Liver (tissue), 9 donors: Measurements from ENCODE around the gene CBFA2T2. TPM values are rescaled to one million over a fixed set of nuclear protein-coding genes. Genes with fewer than 3 reads are reported as not detected.

Source experiments
- DNase-seq: peaks from one replicate; pipeline ENCODE4 v3.0.0-alpha.2; 2017; ENCODE audit warnings: low spot score
- H3K27ac ChIP-seq, 2 donors: one replicate each; pipeline ENCODE4 v1.7.0; 2013; ENCODE audit warnings: inconsistent platforms in 2 of 2, low read length in 2 of 2, control low read depth in 1 of 2, low read depth in 1 of 2, mild to moderate bottlenecking in 1 of 2
- H3K27me3 ChIP-seq, 4 donors: one replicate each; pipeline versions ENCODE4 v1.6.1 to v1.7.0; 2013; ENCODE audit warnings: low read length in 3 of 4, inconsistent platforms in 1 of 4, mild to moderate bottlenecking in 1 of 4, moderate library complexity in 1 of 4; ENCODE audit not compliant: control insufficient read depth in 4 of 4, insufficient read depth in 4 of 4
- H3K36me3 ChIP-seq, 4 donors: one replicate each; pipeline versions ENCODE4 v1.6.1 to v1.7.0; 2013; ENCODE audit warnings: low read length in 3 of 4, mild to moderate bottlenecking in 3 of 4, low read depth in 1 of 4, moderate library complexity in 1 of 4; ENCODE audit not compliant: control insufficient read depth in 4 of 4, insufficient read depth in 3 of 4
- H3K4me1 ChIP-seq, 4 donors: one replicate each; pipeline versions ENCODE4 v1.6.1 to v1.7.0; 2013; ENCODE audit warnings: low read length in 3 of 4, mild to moderate bottlenecking in 3 of 4, moderate library complexity in 1 of 4; ENCODE audit not compliant: control insufficient read depth in 4 of 4, insufficient read depth in 4 of 4
- H3K4me3 ChIP-seq, 3 donors: one replicate each; pipeline versions ENCODE4 v1.6.1 to v1.7.0; 2013; ENCODE audit warnings: low read length in 3 of 3, control low read depth in 1 of 3, low read depth in 1 of 3, mild to moderate bottlenecking in 1 of 3
- H3K9ac ChIP-seq, 2 donors: one replicate each; pipeline ENCODE4 v1.7.0; 2013; ENCODE audit warnings: low read length in 2 of 2, mild to moderate bottlenecking in 2 of 2, moderate library complexity in 2 of 2, control low read depth in 1 of 2, low read depth in 1 of 2
- H3K9me3 ChIP-seq, 4 donors: one replicate each; pipeline versions ENCODE4 v1.6.1 to v1.7.0; 2013; ENCODE audit warnings: low read length in 3 of 4; ENCODE audit not compliant: control insufficient read depth in 4 of 4
- CTCF ChIP-seq: fragments of 150-350 bp; IDR thresholded peaks from 2 replicates; pipeline ENCODE4 v1.5.1; 2017; ENCODE audit warnings: improper control_type of control experiment, low read depth, low read length; ENCODE audit not compliant: missing input control
- EGR1 ChIP-seq, 2 donors: IDR thresholded peaks; 2 replicates each; pipeline ENCODE4 v1.6.1; 2016 to 2018; ENCODE audit warnings: antibody characterized with exemption in 2 of 2, low read depth in 2 of 2
- FOXA1 ChIP-seq: IDR thresholded peaks from 2 replicates; pipeline ENCODE4 v1.6.1; 2016; ENCODE audit warnings: antibody characterized with exemption
- FOXA2 ChIP-seq: IDR thresholded peaks from 2 replicates; pipeline ENCODE4 v1.6.1; 2016; ENCODE audit warnings: antibody characterized with exemption
- HNF4G ChIP-seq: IDR thresholded peaks from 2 replicates; pipeline ENCODE4 v1.6.1; 2016; ENCODE audit warnings: antibody characterized with exemption
- JUND ChIP-seq, 2 donors: IDR thresholded peaks; 2 replicates each; pipeline ENCODE4 v1.6.1; 2016; ENCODE audit warnings: antibody characterized with exemption in 2 of 2
- NR2F2 ChIP-seq: IDR thresholded peaks from 2 replicates; pipeline ENCODE4 v1.6.1; 2016; ENCODE audit warnings: antibody characterized with exemption
- RAD21 ChIP-seq, 2 donors: IDR thresholded peaks; 2 replicates each; pipeline ENCODE4 v1.6.1; 2016; ENCODE audit warnings: antibody characterized with exemption in 2 of 2, mild to moderate bottlenecking in 2 of 2
- REST ChIP-seq: IDR thresholded peaks from 2 replicates; pipeline ENCODE4 v1.6.1; 2016; ENCODE audit warnings: antibody characterized with exemption, mild to moderate bottlenecking
- RXRA ChIP-seq, 2 donors: IDR thresholded peaks; 2 replicates each; pipeline ENCODE4 v1.6.1; 2017 to 2018; ENCODE audit warnings: antibody characterized with exemption in 2 of 2, mild to moderate bottlenecking in 1 of 2
- SP1 ChIP-seq: IDR thresholded peaks from 2 replicates; pipeline ENCODE4 v1.6.1; 2018; ENCODE audit warnings: antibody characterized with exemption, mild to moderate bottlenecking
- TAF1 ChIP-seq: conservative IDR thresholded peaks from 2 replicates; pipeline ENCODE4 v1.6.1; 2016; ENCODE audit warnings: antibody characterized with exemption, mild to moderate bottlenecking
- YY1 ChIP-seq: IDR thresholded peaks from 2 replicates; pipeline ENCODE4 v1.6.1; 2016; ENCODE audit warnings: antibody characterized with exemption, mild to moderate bottlenecking
- ZBTB33 ChIP-seq: IDR thresholded peaks from 2 replicates; pipeline ENCODE4 v1.6.1; 2016; ENCODE audit warnings: antibody characterized with exemption
- WGBS: extraction: QIAGEN DNeasy Blood & Tissue Kit; methylation state at CpG from one replicate; pipeline ENCODE4 v1.1.7; 2013; 5-methylcytosine and 5-hydroxymethylcytosine counted together
- polyA plus RNA-seq, 2 donors: library from polyadenylated mRNA; stranded (reverse) in 1 of 2; unstranded in 1 of 2; fragments of 200-250 nt in 1 of 2; fragments of >200 nt in 1 of 2; fragmentation: Nextera tagmentation in 1 of 2; extraction: Ambion mirVana in 1 of 2; gene quantifications; one replicate each; pipeline versions ENCODE4 v1.2.1 to v1.2.3, GENCODE V29; 2013 to 2015
- total RNA-seq, 2 donors: library from RNA; depleted of rRNA; stranded (reverse); fragments of >200 nt; gene quantifications; one replicate each; pipeline ENCODE4 v1.2.3, GENCODE V29; 2014
- TF ChIP-seq, protein P1 (sequence below): IDR thresholded peaks from 2 replicates; pipeline ENCODE4 v1.6.1; 2016; ENCODE audit warnings: antibody characterized with exemption
- TF ChIP-seq, protein P2 (sequence below): IDR thresholded peaks from 2 replicates; pipeline ENCODE4 v1.6.1; 2016; ENCODE audit warnings: antibody characterized with exemption
- donor health status: healthy.
- donor health status: healthy.
- donor health status: healthy.
- donor health status: healthy.
- donor health status: healthy.

The CBFA2T2 gene
- total and polyA plus RNA-seq, 4 donors = 2.0 to 5.5 (median 5.3) TPM

DNA sequence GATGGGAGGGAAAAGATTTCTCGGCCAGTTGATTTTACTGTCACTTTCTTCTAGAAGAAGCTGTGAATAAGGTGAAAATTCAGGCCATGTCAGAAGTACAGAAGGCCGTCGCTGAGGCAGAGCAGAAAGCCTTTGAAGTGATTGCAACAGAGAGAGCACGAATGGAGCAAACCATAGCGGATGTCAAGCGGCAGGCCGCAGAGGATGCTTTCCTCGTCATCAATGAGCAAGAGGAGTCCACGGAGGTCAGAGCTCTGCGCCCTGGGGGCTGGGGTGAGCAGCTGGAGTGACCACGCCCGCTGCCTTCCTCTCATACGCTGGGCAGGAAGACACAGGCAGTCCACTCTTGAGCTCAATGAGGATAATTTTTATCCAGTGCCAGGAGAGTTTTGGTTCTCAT lies 150.4 kb downstream of the CBFA2T2 start:
- 83% methylated on average over 13 of the region's 13 CpGs for WGBS
- no peak overlapping the region for H3K27ac ChIP-seq
- no peaks in the 10 kb centered on the region for H3K9me3 ChIP-seq
- H3K9ac ChIP-seq = no peak overlapping the region
- no peak for DNase-seq
- H3K36me3 ChIP-seq = peaks cover 6 to 47% (median 32%) of the 10 kb centered on the region in 4 donors
- no peaks in the 10 kb centered on the region for H3K27me3 ChIP-seq
- H3K4me1 ChIP-seq = peaks cover 0 to 5% (median 2%) of the 10 kb centered on the region in 4 donors
- TF ChIP-seq, protein P1, sequence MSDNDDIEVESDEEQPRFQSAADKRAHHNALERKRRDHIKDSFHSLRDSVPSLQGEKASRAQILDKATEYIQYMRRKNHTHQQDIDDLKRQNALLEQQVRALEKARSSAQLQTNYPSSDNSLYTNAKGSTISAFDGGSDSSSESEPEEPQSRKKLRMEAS = no peak
- TF ChIP-seq HNF4G (no peak), EGR1 (IDR thresholded peaks at IDR 0.05; ENCODE audit: low read depth in 2 of 2) (no peak), FOXA2 (no peak), NR2F2 (no peak), CTCF (no peak), FOXA1 (no peak)
- no peak overlapping the region for H3K4me3 ChIP-seq

DNA sequence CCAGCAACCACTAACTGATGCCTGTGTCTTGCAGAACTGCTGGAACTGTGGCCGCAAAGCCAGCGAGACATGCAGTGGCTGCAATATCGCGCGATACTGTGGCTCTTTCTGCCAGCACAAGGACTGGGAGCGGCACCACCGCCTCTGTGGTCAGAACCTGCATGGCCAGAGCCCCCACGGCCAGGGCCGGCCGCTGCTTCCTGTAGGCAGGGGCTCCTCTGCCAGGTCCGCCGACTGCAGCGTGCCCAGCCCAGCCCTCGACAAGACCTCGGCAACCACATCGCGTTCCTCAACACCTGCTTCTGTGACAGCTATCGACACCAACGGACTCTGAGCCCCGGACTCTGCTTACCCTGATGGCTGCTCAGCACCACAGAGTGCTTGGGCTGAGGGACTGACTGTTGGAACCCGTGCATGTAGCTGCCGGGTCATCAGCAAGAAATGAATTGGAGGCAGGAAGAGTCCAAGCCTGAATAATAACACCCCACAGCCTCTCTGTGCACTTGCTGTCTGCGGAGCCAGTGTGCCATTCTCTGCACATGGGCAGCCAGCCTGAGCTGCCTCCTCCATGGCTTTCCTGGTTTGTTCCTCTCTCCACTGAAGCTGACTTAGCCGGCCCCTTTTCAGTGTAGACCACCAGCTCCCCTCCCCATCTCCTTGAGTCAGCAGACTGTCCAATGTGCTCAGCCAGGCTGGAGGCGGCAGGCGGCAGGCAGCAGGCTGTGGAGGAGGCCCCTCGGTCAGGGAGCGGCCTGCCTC lies 154.6 kb downstream of the CBFA2T2 start:
- Histone ChIP-seq H3K27me3 (no peaks in the 10 kb centered on the region), H3K27ac (no peak overlapping the region), H3K4me3 (no peak overlapping the region), H3K36me3 (peaks cover 6 to 36% (median 26%) of the 10 kb centered on the region in 4 donors), H3K4me1 (peaks cover 0 to 28% (median 21%) of the 10 kb centered on the region in 4 donors), H3K9me3 (no peaks in the 10 kb centered on the region), H3K9ac (no peak overlapping the region)
- TF ChIP-seq JUND (IDR thresholded peaks at IDR 0.05) (no peak), SP1 (no peak), HNF4G (no peak), EGR1 (IDR thresholded peaks at IDR 0.05; ENCODE audit: low read depth in 2 of 2) (no peak), YY1 (no peak), RXRA (IDR thresholded peaks at IDR 0.05) (no peak), FOXA2 (no peak), RAD21 (IDR thresholded peaks at IDR 0.05) (no peak), TAF1 (no peak), REST (no peak), FOXA1 (no peak), CTCF (no peak), ZBTB33 (no peak)
- TF ChIP-seq, protein P2, sequence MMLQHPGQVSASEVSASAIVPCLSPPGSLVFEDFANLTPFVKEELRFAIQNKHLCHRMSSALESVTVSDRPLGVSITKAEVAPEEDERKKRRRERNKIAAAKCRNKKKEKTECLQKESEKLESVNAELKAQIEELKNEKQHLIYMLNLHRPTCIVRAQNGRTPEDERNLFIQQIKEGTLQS = no peak
- TF ChIP-seq, protein P1 = no peak
- 94% methylated on average over 28 of the region's 28 CpGs for WGBS
- DNase-seq = no peak
